ENCODE results near the gene ELF2.

ELF2 gene

DNA sequence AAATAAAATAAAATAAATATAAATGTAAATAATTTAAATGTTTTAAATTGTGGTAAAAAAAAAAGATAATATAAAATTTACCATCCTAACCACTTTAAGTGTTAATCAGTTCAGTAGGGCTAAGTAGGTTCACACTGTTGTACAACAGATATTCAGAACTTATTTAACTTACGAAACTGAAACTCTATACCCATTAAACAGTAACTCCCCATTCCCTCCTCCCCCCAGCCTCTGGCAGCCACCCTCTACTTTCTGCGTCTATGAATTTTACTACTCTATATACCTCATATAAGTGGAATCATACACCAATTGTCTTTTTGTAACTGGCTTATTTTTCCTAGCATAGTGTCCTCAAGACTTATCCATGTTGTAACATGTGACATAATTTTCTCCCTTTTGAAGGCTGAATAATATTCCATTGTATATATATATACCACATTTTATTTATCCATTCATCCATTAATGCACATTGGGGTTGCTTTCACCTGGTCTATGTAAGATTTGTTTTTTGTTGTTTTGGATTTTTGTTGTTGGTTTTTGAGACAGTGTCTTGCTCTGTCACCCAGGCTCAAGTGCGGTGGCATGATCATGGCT, 32.5 kb upstream of the ELF2 start:
- Histone ChIP-seq H3K27ac (no peak overlapping the region), H3K4me1 (peaks cover 5% of the 10 kb centered on the region), H3K27me3 (ENCODE audit: control insufficient read depth, insufficient read depth, low read length) (no peaks in the 10 kb centered on the region), H2AFZ (no peak overlapping the region), H3K9me3 (ENCODE audit: control insufficient read depth, low read length) (no peaks in the 10 kb centered on the region), H3K9ac (no peak overlapping the region), H3K79me2 (no peaks in the 10 kb centered on the region), H3K4me2 (ENCODE audit: low read length) (no peak overlapping the region), H3K4me3 (ENCODE audit: low read depth, low read length) (no peak overlapping the region), H3K36me3 (ENCODE audit: control insufficient read depth, insufficient read depth, low read length) (no peaks in the 10 kb centered on the region)
- TF ChIP-seq, protein P1, sequence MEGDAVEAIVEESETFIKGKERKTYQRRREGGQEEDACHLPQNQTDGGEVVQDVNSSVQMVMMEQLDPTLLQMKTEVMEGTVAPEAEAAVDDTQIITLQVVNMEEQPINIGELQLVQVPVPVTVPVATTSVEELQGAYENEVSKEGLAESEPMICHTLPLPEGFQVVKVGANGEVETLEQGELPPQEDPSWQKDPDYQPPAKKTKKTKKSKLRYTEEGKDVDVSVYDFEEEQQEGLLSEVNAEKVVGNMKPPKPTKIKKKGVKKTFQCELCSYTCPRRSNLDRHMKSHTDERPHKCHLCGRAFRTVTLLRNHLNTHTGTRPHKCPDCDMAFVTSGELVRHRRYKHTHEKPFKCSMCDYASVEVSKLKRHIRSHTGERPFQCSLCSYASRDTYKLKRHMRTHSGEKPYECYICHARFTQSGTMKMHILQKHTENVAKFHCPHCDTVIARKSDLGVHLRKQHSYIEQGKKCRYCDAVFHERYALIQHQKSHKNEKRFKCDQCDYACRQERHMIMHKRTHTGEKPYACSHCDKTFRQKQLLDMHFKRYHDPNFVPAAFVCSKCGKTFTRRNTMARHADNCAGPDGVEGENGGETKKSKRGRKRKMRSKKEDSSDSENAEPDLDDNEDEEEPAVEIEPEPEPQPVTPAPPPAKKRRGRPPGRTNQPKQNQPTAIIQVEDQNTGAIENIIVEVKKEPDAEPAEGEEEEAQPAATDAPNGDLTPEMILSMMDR (IDR thresholded peaks at IDR 0.05), result no peak

DNA sequence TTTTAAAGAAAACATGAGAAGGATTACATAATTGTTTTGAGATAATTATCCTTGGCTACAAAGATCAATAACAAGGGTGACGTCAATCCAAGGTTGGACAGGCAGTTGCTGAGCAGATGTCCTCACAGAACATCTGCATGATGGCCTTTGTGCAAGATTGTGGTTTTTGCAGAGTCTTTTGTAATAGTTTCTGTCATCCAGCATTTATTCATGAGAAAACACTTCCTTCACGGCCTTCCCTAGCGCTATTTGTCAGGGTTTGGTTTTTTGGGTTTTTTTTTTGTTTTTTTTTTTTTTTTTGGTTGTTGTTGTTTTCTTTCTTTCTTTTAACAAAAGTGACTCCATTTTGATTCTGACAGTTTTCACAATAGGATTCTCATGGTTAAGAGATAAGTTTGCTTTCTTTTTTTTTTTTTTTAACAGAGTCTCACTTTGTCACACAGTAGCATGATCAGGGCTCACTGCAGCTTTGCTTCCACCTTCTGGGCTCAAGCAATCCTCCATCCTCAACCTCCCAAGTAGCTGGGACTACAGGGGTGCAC, 31.5 kb upstream of the ELF2 start:
- H3K27ac ChIP-seq, result no peak overlapping the region

DNA sequence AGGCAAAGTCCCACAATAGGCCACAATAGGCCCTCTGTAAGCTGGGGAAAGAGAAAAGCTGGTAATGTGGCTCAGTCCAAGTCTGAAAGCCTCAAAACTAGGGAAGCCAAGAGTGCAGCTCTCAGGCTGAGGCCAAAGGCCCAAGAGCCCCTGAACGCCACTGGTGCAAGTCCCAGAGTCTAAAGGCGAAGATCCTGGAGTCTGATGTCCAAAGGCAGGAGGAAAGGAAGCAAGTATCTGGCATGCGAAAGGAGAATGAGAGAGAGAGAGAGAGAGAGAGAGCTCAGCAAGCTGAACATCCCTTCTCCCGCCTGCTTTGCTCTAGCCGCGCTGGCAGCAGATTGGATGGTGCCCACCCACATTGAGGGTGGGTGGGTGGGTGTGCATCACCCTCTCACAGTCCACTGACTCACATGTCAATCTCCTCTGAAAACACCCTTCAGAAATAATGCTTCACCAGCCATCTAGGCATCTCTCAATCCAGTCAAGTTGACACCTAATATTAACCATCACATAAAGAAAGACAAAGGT, 30.9 kb upstream of the ELF2 start:
- Histone ChIP-seq H3K9ac (no peak overlapping the region), H3K36me3 (ENCODE audit: control insufficient read depth, insufficient read depth, low read length) (no peaks in the 10 kb centered on the region), H3K79me2 (no peaks in the 10 kb centered on the region), H3K4me1 (no peaks in the 10 kb centered on the region), H3K27ac (no peak overlapping the region), H3K4me2 (ENCODE audit: low read length) (no peak overlapping the region), H3K9me3 (ENCODE audit: control insufficient read depth, low read length) (no peaks in the 10 kb centered on the region), H2AFZ (peak overlapping the region; percentile 53), H3K27me3 (ENCODE audit: control insufficient read depth, insufficient read depth, low read length) (no peaks in the 10 kb centered on the region), H3K4me3 (ENCODE audit: low read depth, low read length) (no peak overlapping the region)
- TF ChIP-seq, protein P1 (IDR thresholded peaks at IDR 0.05), result no peak

More for the DNA sequence above, 31.5 kb upstream of the ELF2 start:
- Histone ChIP-seq H2AFZ (no peak overlapping the region), H3K9ac (no peak overlapping the region), H3K36me3 (ENCODE audit: control insufficient read depth, insufficient read depth, low read length) (no peaks in the 10 kb centered on the region), H3K79me2 (no peaks in the 10 kb centered on the region), H3K4me3 (ENCODE audit: low read depth, low read length) (no peak overlapping the region), H3K4me2 (ENCODE audit: low read length) (no peak overlapping the region), H3K9me3 (ENCODE audit: control insufficient read depth, low read length) (no peaks in the 10 kb centered on the region), H3K27me3 (ENCODE audit: control insufficient read depth, insufficient read depth, low read length) (no peaks in the 10 kb centered on the region), H3K4me1 (no peaks in the 10 kb centered on the region)
- TF ChIP-seq, protein P1 (IDR thresholded peaks at IDR 0.05), result no peak

DNA sequence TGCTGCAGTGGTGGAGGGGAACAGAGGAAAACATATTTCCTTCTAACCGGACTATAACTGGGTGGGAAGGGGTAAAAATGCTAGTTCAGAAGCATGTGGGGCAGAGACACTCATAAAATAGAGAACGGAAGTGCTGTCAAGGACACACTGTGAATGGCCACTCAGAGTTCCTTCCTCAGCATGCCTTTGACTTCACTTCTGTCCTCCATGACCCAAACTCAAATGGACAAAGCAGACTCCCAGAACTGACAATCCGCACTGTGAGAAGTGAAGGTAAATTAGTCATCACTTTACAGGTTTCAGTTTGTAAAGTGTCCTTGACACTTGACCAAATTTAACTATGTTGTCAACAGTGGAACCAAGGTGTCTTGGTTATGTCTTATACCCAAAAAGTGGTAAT, 30.2 kb upstream of the ELF2 start:
- no peak overlapping the region for H3K27ac ChIP-seq

More for the DNA sequence above, 30.2 kb upstream of the ELF2 start:
- TF ChIP-seq, protein P1 (IDR thresholded peaks at IDR 0.05), result no peak
- no peaks in the 10 kb centered on the region for H3K36me3 ChIP-seq (ENCODE audit: control insufficient read depth, insufficient read depth, low read length)
- H3K4me1 ChIP-seq, result no peaks in the 10 kb centered on the region
- H3K79me2 ChIP-seq, result no peaks in the 10 kb centered on the region
- no peaks in the 10 kb centered on the region for H3K9me3 ChIP-seq (ENCODE audit: control insufficient read depth, low read length)
- H3K4me3 ChIP-seq (ENCODE audit: low read depth, low read length), result no peak overlapping the region
- H2AFZ ChIP-seq, result no peak overlapping the region
- H3K27me3 ChIP-seq (ENCODE audit: control insufficient read depth, insufficient read depth, low read length), result no peaks in the 10 kb centered on the region
- H3K4me2 ChIP-seq (ENCODE audit: low read length), result no peak overlapping the region
- H3K9ac ChIP-seq, result no peak overlapping the region

Data from parathyroid adenoma (tissue), 2 donors.